ENCODE measurements around the gene SNTB2. TPM values are rescaled to one million over a fixed set of nuclear protein-coding genes. Genes with fewer than 3 reads are reported as not detected.

SNTB2 gene
- total and polyA plus RNA-seq, 2 of the 13 experiments (the other 11 are each of a cell fraction or from before 2014, with no cell fraction given): 11.5 to 19.2 TPM

DNA sequence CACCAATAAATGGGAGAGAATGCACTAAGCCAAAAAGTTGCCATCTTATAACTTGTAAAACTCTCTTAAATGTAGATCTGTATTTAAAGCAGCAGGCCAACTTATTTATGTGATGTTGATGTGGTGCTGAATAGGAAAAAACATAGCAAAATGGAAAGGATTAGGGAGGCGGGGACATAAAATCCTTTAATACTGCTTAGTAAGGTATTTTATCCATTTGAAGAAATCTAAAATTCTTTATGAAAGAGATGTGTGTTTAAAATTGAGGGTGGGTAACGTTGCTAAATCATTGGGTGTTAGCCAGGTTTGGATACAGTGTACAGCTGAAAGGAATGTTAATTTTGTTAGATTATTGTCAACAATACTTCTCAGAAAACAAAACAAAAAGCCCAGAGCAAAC lies 14.3 kb downstream of the SNTB2 start:
- Histone ChIP-seq H3K27ac (ENCODE audit: extremely low read length, insufficient read depth, low read length) (no peak overlapping the region), H3K4me2 (ENCODE audit: low read depth, low read length) (no peak overlapping the region), H3K4me1 (ENCODE audit: insufficient read depth, low read length) (peaks cover 9% of the 10 kb centered on the region; the same call in 1 of the 2 replicates), H4K20me1 (ENCODE audit: insufficient read depth, low read length) (no peaks in the 10 kb centered on the region), H3K79me2 (ENCODE audit: insufficient read depth, low read length) (peaks cover 40% of the 10 kb centered on the region), H3K9me3 (ENCODE audit: low read length) (no peaks in the 10 kb centered on the region), H3K27me3 (ENCODE audit: control insufficient read depth in 1 of 2, insufficient read depth in 2 of 2, low read length in 2 of 2) (no peaks in the 10 kb centered on the region), H3K36me3 (replicated peaks in 1 of 2; ENCODE audit: control insufficient read depth in 1 of 2, insufficient read depth in 2 of 2, low read length in 2 of 2) (no peaks in the 10 kb centered on the region), H2AFZ (ENCODE audit: low read length) (no peak overlapping the region), H3K4me3 (replicated peaks in 1 of 3; ENCODE audit: insufficient read depth in 1 of 3, low read depth in 2 of 3, low read length in 3 of 3) (no peak overlapping the region), H3K9ac (ENCODE audit: insufficient read depth, low read depth, low read length) (no peak overlapping the region)
- ChIA-PET CTCF (ENCODE audit: low intra/inter-chr PET ratio, low total read pairs) (no interaction called here), POLR2A (interaction anchor here (1.6 kb wide), 1 partner anchor 14 kb away, joined by 7 read pairs; the partner anchor contains the start of gene SNTB2)
- intact Hi-C loops (cut with micrococcal nuclease; ENCODE audit: unreplicated experiment): no loop called here
- TF ChIP-seq SALL1 (CRISPR knock-in tag; IDR thresholded peaks at IDR 0.05): no peak
- TF ChIP-seq, protein P1, sequence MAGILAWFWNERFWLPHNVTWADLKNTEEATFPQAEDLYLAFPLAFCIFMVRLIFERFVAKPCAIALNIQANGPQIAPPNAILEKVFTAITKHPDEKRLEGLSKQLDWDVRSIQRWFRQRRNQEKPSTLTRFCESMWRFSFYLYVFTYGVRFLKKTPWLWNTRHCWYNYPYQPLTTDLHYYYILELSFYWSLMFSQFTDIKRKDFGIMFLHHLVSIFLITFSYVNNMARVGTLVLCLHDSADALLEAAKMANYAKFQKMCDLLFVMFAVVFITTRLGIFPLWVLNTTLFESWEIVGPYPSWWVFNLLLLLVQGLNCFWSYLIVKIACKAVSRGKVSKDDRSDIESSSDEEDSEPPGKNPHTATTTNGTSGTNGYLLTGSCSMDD (CRISPR knock-in tag; IDR thresholded peaks at IDR 0.05): no peak
- no peak for TF ChIP-seq NBN (conservative IDR thresholded peaks at IDR 0.05)
- TF ChIP-seq MAFK (conservative IDR thresholded peaks at IDR 0.05 in 1 of 2, IDR thresholded peaks at IDR 0.05 in 1 of 2; ENCODE audit: low read length in 2 of 2): peak; percentile 48 to 79; a peak in 2 of 4 replicates
- peak; percentile 63 for TF ChIP-seq MAFF (IDR thresholded peaks at IDR 0.05; ENCODE audit: low read depth, low read length)
- TF ChIP-seq ZNF660 (CRISPR knock-in tag; IDR thresholded peaks at IDR 0.05; ENCODE audit: borderline replicate concordance, low read depth): no peak
- no peak for TF ChIP-seq FOXJ3 (CRISPR knock-in tag; IDR thresholded peaks at IDR 0.05; ENCODE audit: borderline replicate concordance)
- no peak for TF ChIP-seq XBP1 (CRISPR knock-in tag; IDR thresholded peaks at IDR 0.05)
- WGBS (ENCODE audit: low lambda C conversion rate): 91% methylated on average over 2 of the region's 2 CpGs
- TSS peak; percentile 23 for BruUV-seq (replicated peaks)
- no peak for FAIRE-seq
- in situ Hi-C loops (cut with HindIII; ENCODE audit: extremely low pct_ligation_motif_present, low pct_unique_long_range_greater_than_20kb): no loop called here
- ATAC-seq: no peak
- no peak for DNase-seq (ENCODE audit: low spot score)

DNA sequence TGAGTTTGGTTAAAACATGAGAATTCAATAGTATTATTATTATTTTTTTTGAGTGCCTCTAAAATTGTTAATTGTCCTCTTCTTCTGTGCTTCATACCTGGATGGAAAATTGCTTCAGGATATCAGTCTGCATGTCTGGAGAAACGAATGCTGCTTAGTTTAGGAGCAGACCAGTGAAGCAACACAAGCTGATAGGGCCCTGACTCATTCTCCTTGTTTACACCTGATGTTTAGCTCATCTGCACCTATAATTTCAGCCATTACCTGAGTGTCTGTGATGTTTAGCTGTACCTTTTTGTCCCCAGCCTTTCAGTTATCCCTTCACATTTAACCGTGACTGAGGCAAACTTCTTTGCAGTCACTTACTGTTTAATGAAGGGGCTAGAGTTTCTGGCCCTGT lies 14.8 kb downstream of the SNTB2 start:
- ChIA-PET POLR2A (interaction anchor here (1.6 kb wide), 1 partner anchor 15 kb away, joined by 7 read pairs; the partner anchor contains the start of gene SNTB2), CTCF (ENCODE audit: low intra/inter-chr PET ratio, low total read pairs) (no interaction called here)
- TF ChIP-seq FOXA3 (CRISPR knock-in tag; IDR thresholded peaks at IDR 0.05): peak; percentile 41; the same call in 1 of the 2 replicates
- TF ChIP-seq HOXD1 (CRISPR knock-in tag; IDR thresholded peaks at IDR 0.05): no peak
- TF ChIP-seq FOSL2 (CRISPR knock-in tag; IDR thresholded peaks at IDR 0.05): peak; percentile 54
- no TSS peak for BruUV-seq (replicated peaks)
- H3K4me3 ChIP-seq (replicated peaks in 1 of 3; ENCODE audit: insufficient read depth in 1 of 3, low read depth in 2 of 3, low read length in 3 of 3): no peak overlapping the region
- 71% methylated on average over 2 of the region's 2 CpGs for WGBS (ENCODE audit: low lambda C conversion rate)
- H3K4me1 ChIP-seq (ENCODE audit: insufficient read depth, low read length): peaks cover 9% of the 10 kb centered on the region; the same call in 1 of the 2 replicates
- no peak for DNase-seq (ENCODE audit: low spot score)
- H2AFZ ChIP-seq (ENCODE audit: low read length): no peak overlapping the region
- H3K27me3 ChIP-seq (ENCODE audit: control insufficient read depth in 1 of 2, insufficient read depth in 2 of 2, low read length in 2 of 2): no peaks in the 10 kb centered on the region
- H3K4me2 ChIP-seq (ENCODE audit: low read depth, low read length): no peak overlapping the region
- H3K9me3 ChIP-seq (ENCODE audit: low read length): no peaks in the 10 kb centered on the region
- no peak for FAIRE-seq
- H4K20me1 ChIP-seq (ENCODE audit: insufficient read depth, low read length): no peaks in the 10 kb centered on the region
- ATAC-seq: no peak
- H3K9ac ChIP-seq (ENCODE audit: insufficient read depth, low read depth, low read length): no peak overlapping the region
- intact Hi-C loops (cut with micrococcal nuclease; ENCODE audit: unreplicated experiment) (no loop called here), in situ Hi-C loops (cut with HindIII; ENCODE audit: extremely low pct_ligation_motif_present, low pct_unique_long_range_greater_than_20kb) (no loop called here)
- H3K36me3 ChIP-seq (replicated peaks in 1 of 2; ENCODE audit: control insufficient read depth in 1 of 2, insufficient read depth in 2 of 2, low read length in 2 of 2): no peaks in the 10 kb centered on the region
- peaks cover 37% of the 10 kb centered on the region for H3K79me2 ChIP-seq (ENCODE audit: insufficient read depth, low read length)
- H3K27ac ChIP-seq (ENCODE audit: extremely low read length, insufficient read depth, low read length): no peak overlapping the region
